H4 (cell line): ENCODE data around the gene SECISBP2. TPM values are rescaled to one million over a fixed set of nuclear protein-coding genes. Genes with fewer than 3 reads are reported as not detected.
A peak's percentile ranks its signal among the peaks of the same experiment; 100 is the strongest.

ENCODE experiments used
- DNase-seq: peaks from one replicate; pipeline ENCODE4 v3.0.0-alpha.2; 2015; ENCODE audit warnings: low spot score
- total RNA-seq: library from RNA; depleted of rRNA; stranded (reverse); fragments of >200 nt; shearing (Covaris generic); gene quantifications from 2 replicates; pipeline ENCODE4 v1.2.3, GENCODE V29; 2014

SECISBP2 gene
- total RNA-seq, 1 experiment from 2014 or later = 18.7 TPM

- DNase-seq = no peak
Measured at GRCh38 chr9:89382026-89382986, 64.0 kb downstream of the SECISBP2 start.

GRCh38 chr9:89383030-89383720 is 64.9 kb downstream of the SECISBP2 start:
- DNase-seq = no peak

- no peak for DNase-seq
Measured at GRCh38 chr9:89383721-89384300, 65.5 kb downstream of the SECISBP2 start.

GRCh38 chr9:89384783-89385182 is 66.5 kb downstream of the SECISBP2 start:
- DNase-seq = no peak

- DNase-seq = no peak
Measured at GRCh38 chr9:89386206-89386605, 67.9 kb downstream of the SECISBP2 start.

GRCh38 chr9:89386797-89387196 is 68.5 kb downstream of the SECISBP2 start:
- DNase-seq = no peak

- no peak for DNase-seq
Measured at GRCh38 chr9:89387197-89387849, 69.0 kb downstream of the SECISBP2 start.

GRCh38 chr9:89388084-89388867 is 70.0 kb downstream of the SECISBP2 start:
- peak; percentile 60 for DNase-seq

- no peak for DNase-seq
Measured at GRCh38 chr9:89388868-89389177, 70.5 kb downstream of the SECISBP2 start.

- DNase-seq = no peak
Measured at GRCh38 chr9:89390068-89390555, 71.8 kb downstream of the SECISBP2 start.

- DNase-seq = no peak
Measured at GRCh38 chr9:89390578-89391116, 72.3 kb downstream of the SECISBP2 start.

- DNase-seq = no peak
Measured at GRCh38 chr9:89391585-89391984, 73.3 kb downstream of the SECISBP2 start.

GRCh38 chr9:89394412-89394811 is 76.1 kb downstream of the SECISBP2 start:
- DNase-seq = no peak

- DNase-seq = no peak
Measured at GRCh38 chr9:89395931-89396710, 77.8 kb downstream of the SECISBP2 start.

- no peak for DNase-seq
Measured at GRCh38 chr9:89397471-89397870, 79.2 kb downstream of the SECISBP2 start.

- DNase-seq = no peak
Measured at GRCh38 chr9:89398621-89399020, 80.3 kb downstream of the SECISBP2 start.

GRCh38 chr9:89400403-89401116 is 82.3 kb downstream of the SECISBP2 start:
- DNase-seq = no peak

GRCh38 chr9:89402695-89403427 is 84.6 kb downstream of the SECISBP2 start:
- no peak for DNase-seq

- no peak for DNase-seq
Measured at GRCh38 chr9:89404074-89404473, 85.8 kb downstream of the SECISBP2 start.
